Neutrophil (primary cell): ENCODE data around the gene COL18A1.
"Not testable (repeated sequence)": the region's sequence is repeated elsewhere in the genome, so short reads cannot be mapped to it uniquely, and the experiment has no call there.

Experiments used
- H3K27ac ChIP-seq: fragments of 200-600 bp; sonication (generic); 2 replicates; pipeline ENCODE4 v1.5.1; 2016; ENCODE audit warnings: mild to moderate bottlenecking, moderate library complexity
- H3K27me3 ChIP-seq: fragments of 200-600 bp; sonication (generic); 2 replicates; pipeline ENCODE4 v1.6.0; 2016; ENCODE audit warnings: mild to moderate bottlenecking
- H3K36me3 ChIP-seq: fragments of 200-600 bp; sonication (generic); 2 replicates; pipeline ENCODE4 v1.5.1; 2017
- H3K4me1 ChIP-seq, 2 experiments: fragments of 200-600 bp in 1 of 2; sonication (generic) in 1 of 2; 1 replicate in 1 of 2; 2 replicates in 1 of 2; pipeline versions ENCODE4 v1.5.1 to v1.6.1; 2013 to 2016; ENCODE audit warnings: low read depth in 1 of 2, low read length in 1 of 2, mild to moderate bottlenecking in 1 of 2, moderate library complexity in 1 of 2; ENCODE audit not compliant: control insufficient read depth in 1 of 2, insufficient read depth in 1 of 2
- H3K4me3 ChIP-seq, 2 experiments: fragments of 200-600 bp in 1 of 2; sonication (generic) in 1 of 2; 1 replicate in 1 of 2; 2 replicates in 1 of 2; pipeline ENCODE4 v1.5.1; 2013 to 2016; ENCODE audit warnings: low read depth in 1 of 2, low read length in 1 of 2, mild to moderate bottlenecking in 1 of 2, moderate library complexity in 1 of 2
- H3K9me3 ChIP-seq: fragments of 200-600 bp; sonication (generic); 2 replicates; pipeline ENCODE4 v1.5.1; 2016
- CTCF ChIP-seq: fragments of 200-600 bp; sonication (generic); IDR thresholded peaks from 2 replicates; pipeline ENCODE4 v1.5.1; 2016; ENCODE audit warnings: antibody characterized with exemption

Gene COL18A1

GRCh38 chr21:45525910-45526306, 120.9 kb downstream of the COL18A1 start:
- no peak for TF ChIP-seq CTCF
- no peaks in the 10 kb centered on the region for H3K27me3 ChIP-seq
- H3K27ac ChIP-seq = peak overlapping the region; percentile 44
- no peaks in the 10 kb centered on the region for H3K9me3 ChIP-seq
- peaks cover 2 to 29% of the 10 kb centered on the region in 2 experiments for H3K4me1 ChIP-seq
- H3K4me3 ChIP-seq = no peak overlapping the region
- H3K36me3 ChIP-seq = peaks cover 86% of the 10 kb centered on the region

GRCh38 chr21:45527151-45527999, 122.4 kb downstream of the COL18A1 start:
- not testable (repeated sequence) for H3K27me3 ChIP-seq, H3K4me3 ChIP-seq, H3K9me3 ChIP-seq
- H3K4me1 ChIP-seq = peaks cover 8 to 26% of the 10 kb centered on the region in 2 experiments
- H3K36me3 ChIP-seq = peaks cover 93% of the 10 kb centered on the region
- H3K27ac ChIP-seq = peak overlapping the region; percentile 44

DNA sequence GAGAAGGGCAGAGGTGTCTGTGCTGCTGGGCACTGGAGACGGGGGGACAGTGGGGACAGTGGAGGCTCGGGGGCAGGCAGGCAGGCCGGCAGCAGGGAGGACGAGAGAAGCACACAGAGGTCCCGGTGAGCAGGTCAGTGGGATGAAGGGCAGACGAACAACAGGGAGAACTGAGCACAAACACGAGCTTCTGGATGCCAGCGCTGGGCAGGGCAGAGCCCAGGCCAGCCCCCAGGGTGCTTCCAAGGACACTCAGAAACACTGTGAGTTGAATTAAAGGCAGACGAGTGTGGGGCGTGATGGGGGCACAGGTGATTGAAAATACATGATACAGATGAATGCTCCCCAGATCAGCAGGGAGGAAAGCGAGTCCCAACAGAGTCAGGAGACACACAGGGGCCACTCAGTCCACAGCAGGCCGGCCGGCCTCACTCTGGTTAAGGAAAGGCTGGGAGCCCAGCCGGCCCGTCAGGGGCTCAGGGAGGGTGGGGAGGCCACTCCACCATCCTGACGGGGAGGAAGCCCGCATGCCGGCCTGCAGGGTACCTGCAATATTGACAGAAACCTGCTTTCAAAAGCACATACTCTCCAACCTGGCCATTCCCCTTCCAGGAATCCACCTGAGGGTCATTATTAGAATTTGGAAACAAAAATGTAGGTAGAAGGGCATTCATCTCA, 123.2 kb downstream of the COL18A1 start:
- Histone ChIP-seq H3K4me3 (no peak overlapping the region), H3K9me3 (no peaks in the 10 kb centered on the region), H3K27ac (peak overlapping the region; percentile 58), H3K27me3 (no peaks in the 10 kb centered on the region), H3K4me1 (peaks cover 16 to 26% of the 10 kb centered on the region in 2 experiments), H3K36me3 (peaks cover 85% of the 10 kb centered on the region)
- no peak for TF ChIP-seq CTCF

GRCh38 chr21:45528981-45529784, 124.2 kb downstream of the COL18A1 start:
- Histone ChIP-seq H3K36me3 (peaks cover 85% of the 10 kb centered on the region), H3K9me3 (no peaks in the 10 kb centered on the region), H3K27ac (peak overlapping the region; percentile 58), H3K4me1 (peaks cover 27 to 35% of the 10 kb centered on the region in 2 experiments), H3K27me3 (no peaks in the 10 kb centered on the region), H3K4me3 (no peak overlapping the region)
- no peak for TF ChIP-seq CTCF

GRCh38 chr21:45529785-45530422, 124.9 kb downstream of the COL18A1 start:
- Histone ChIP-seq H3K4me1 (peaks cover 34 to 42% of the 10 kb centered on the region in 2 experiments), H3K27ac (peak overlapping the region; percentile 58), H3K27me3 (no peaks in the 10 kb centered on the region), H3K9me3 (no peaks in the 10 kb centered on the region), H3K36me3 (peaks cover 89% of the 10 kb centered on the region), H3K4me3 (no peak overlapping the region)
- TF ChIP-seq CTCF = no peak
